ENCODE measurements around the gene C19orf33. TPM values are rescaled to one million over a fixed set of nuclear protein-coding genes. Genes with fewer than 3 reads are reported as not detected.

Gene C19orf33
- total and polyA plus RNA-seq, 9 of the 15 experiments (the other 6 are each of a cell fraction or from before 2014, with no cell fraction given) = 3.2 TPM; not detected in 8

DNA sequence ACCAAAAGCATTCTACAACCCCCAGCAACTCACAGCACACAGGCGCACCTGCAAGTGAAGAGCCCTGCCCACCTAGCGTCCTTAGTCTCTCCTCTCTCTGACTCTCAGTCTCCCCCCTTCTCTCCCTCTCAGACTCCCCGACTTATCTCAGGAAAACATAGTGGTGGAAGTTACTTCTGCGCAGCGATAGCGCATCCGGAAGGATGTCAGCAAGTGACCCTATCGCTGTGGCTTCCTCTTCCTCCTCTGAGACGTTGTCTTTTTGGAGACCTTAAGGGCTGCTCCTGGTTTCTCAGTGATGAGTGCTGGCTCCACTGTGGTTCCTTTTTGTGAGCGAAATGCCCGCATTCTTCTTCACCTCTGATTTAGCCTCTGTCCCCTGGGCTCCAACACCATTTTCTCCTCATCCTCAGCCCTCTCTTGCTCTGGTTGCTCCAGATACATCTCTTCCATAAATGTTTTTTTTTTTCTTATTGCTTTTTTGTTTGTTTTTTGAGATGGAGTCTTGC, 13.1 kb downstream of the C19orf33 start (continued):
- TF ChIP-seq ZNF282 (CRISPR knock-in tag; IDR thresholded peaks at IDR 0.05) = no peak
- TF ChIP-seq SMAD4 (CRISPR knock-in tag; conservative IDR thresholded peaks at IDR 0.05) = peak; percentile 91
- TF ChIP-seq WHSC1 (IDR thresholded peaks at IDR 0.05; ENCODE audit: low read length) = no peak
- 0 out of 2 replicates have a peak, but pooled peaks have one; percentile 21 for TF ChIP-seq BACH1 (tag; IDR thresholded peaks at IDR 0.05)
- no peak for TF ChIP-seq NR3C1 (CRISPR knock-in tag; IDR thresholded peaks at IDR 0.05)
- TF ChIP-seq RB1 (IDR thresholded peaks at IDR 0.05; ENCODE audit: low read depth) = peak; percentile 58; the same call in 1 of the 2 replicates
- TF ChIP-seq, protein P1, sequence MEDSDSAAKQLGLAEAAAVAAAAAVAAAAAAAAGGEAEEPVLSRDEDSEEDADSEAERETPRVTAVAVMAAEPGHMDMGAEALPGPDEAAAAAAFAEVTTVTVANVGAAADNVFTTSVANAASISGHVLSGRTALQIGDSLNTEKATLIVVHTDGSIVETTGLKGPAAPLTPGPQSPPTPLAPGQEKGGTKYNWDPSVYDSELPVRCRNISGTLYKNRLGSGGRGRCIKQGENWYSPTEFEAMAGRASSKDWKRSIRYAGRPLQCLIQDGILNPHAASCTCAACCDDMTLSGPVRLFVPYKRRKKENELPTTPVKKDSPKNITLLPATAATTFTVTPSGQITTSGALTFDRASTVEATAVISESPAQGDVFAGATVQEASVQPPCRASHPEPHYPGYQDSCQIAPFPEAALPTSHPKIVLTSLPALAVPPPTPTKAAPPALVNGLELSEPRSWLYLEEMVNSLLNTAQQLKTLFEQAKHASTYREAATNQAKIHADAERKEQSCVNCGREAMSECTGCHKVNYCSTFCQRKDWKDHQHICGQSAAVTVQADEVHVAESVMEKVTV (CRISPR knock-in tag; IDR thresholded peaks at IDR 0.05) = no peak
- TF ChIP-seq MEF2A (IDR thresholded peaks at IDR 0.05; ENCODE audit: control insufficient read depth, low read depth, low read length) = 0 out of 2 replicates have a peak, but pooled peaks have one; percentile 21
- TF ChIP-seq, protein P2, sequence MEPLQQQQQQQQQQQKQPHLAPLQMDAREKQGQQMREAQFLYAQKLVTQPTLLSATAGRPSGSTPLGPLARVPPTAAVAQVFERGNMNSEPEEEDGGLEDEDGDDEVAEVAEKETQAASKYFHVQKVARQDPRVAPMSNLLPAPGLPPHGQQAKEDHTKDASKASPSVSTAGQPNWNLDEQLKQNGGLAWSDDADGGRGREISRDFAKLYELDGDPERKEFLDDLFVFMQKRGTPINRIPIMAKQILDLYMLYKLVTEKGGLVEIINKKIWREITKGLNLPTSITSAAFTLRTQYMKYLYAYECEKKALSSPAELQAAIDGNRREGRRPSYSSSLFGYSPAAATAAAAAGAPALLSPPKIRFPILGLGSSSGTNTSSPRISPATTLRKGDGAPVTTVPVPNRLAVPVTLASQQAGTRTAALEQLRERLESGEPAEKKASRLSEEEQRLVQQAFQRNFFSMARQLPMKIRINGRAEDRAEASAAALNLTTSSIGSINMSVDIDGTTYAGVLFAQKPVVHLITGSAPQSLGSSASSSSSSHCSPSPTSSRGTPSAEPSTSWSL (CRISPR knock-in tag; IDR thresholded peaks at IDR 0.05; ENCODE audit: borderline replicate concordance) = no peak
- peak; percentile 99 for TF ChIP-seq DPF2 (IDR thresholded peaks at IDR 0.05)
- TF ChIP-seq MLLT1 (IDR thresholded peaks at IDR 0.05) = peak; percentile 35 to 70; a peak in 2 of 4 replicates
- no peak for TF ChIP-seq RERE (CRISPR knock-in tag; IDR thresholded peaks at IDR 0.05; ENCODE audit: borderline replicate concordance)
- peak; percentile 83 for TF ChIP-seq TAF9B (IDR thresholded peaks at IDR 0.05; ENCODE audit: partially characterized antibody)
- TF ChIP-seq ESRRA (IDR thresholded peaks at IDR 0.05; ENCODE audit: borderline replicate concordance, low read depth) = peak; percentile 66; the same call in 1 of the 2 replicates
- TF ChIP-seq ILK (tag; IDR thresholded peaks at IDR 0.05; ENCODE audit: borderline replicate concordance, low read depth) = no peak
- TF ChIP-seq POLR2AphosphoS2 (IDR thresholded peaks at IDR 0.05; ENCODE audit: low read length) = no peak; the same call in 1 of the 2 replicates
- TF ChIP-seq CSDE1 (IDR thresholded peaks at IDR 0.05) = no peak
- peak in 1 of 2 experiments; percentile 56; a peak in 1 of 3 replicates for TF ChIP-seq CBX3 (IDR thresholded peaks at IDR 0.05; ENCODE audit: borderline replicate concordance in 1 of 2, low read length in 2 of 2)
- no peak; the same call in 1 of the 2 replicates for TF ChIP-seq TAF7 (tag; IDR thresholded peaks at IDR 0.05)

Measured in K562 (cell line).